RWPE1 (cell line): ENCODE data around the gene KRT80.

ENCODE experiments used
- CTCF ChIA-PET: fragments of 350-600 bp; sonication (Branson Sonifier 250); formaldehyde crosslinking; extraction: SDS; loops from one replicate; lab custom pipeline; 2021; lab: Yijun Ruan, JAX
- POLR2A ChIA-PET: fragments of 400-600 bp; formaldehyde crosslinking; extraction: SDS; loops from one replicate; lab custom pipeline; 2020; ENCODE audit warnings: antibody characterized with exemption; ENCODE audit not compliant: low non-redundant PET; lab: Yijun Ruan, JAX
- DNase-seq: peaks from one replicate; pipeline ENCODE4 v3.0.0; 2012; ENCODE audit warnings: low spot score
- H3K27ac ChIP-seq: fragments of 450-650 bp; 2 replicates; pipeline ENCODE4 v1.5.1; 2017
- CTCF ChIP-seq: fragments of 450-650 bp; conservative IDR thresholded peaks from 2 replicates; pipeline ENCODE4 v1.5.1; 2017; ENCODE audit warnings: low read depth, mild to moderate bottlenecking

Gene KRT80

GRCh38 chr12:52223406-52224039 lies 31.7 kb upstream of the KRT80 start:
- TF ChIP-seq CTCF: no peak
- ChIA-PET CTCF (interaction anchor here (1.9 kb wide), 1 partner anchor 10 kb away, joined by 7 read pairs; no protein-coding TSS in a partner anchor), POLR2A (no interaction called here)
- no peak for DNase-seq
- H3K27ac ChIP-seq: no peak overlapping the region

- ChIA-PET CTCF (interaction anchor here (0.6 to 1.6 kb wide), 3 partner anchors 9 to 219 kb away, joined by 3 to 4 read pairs (median 4); no protein-coding TSS in a partner anchor), POLR2A (no interaction called here)
- no peak for TF ChIP-seq CTCF
- no peak for DNase-seq
- H3K27ac ChIP-seq: no peak overlapping the region
Observed at GRCh38 chr12:52222692-52223091, 30.9 kb upstream of the KRT80 start.

GRCh38 chr12:52221912-52222457 lies 30.2 kb upstream of the KRT80 start:
- no peak for DNase-seq
- CTCF ChIA-PET: interaction anchor here (0.5 to 1.6 kb wide), 5 partner anchors 10 to 219 kb away, joined by 3 to 4 read pairs (median 3); no protein-coding TSS in a partner anchor
- POLR2A ChIA-PET: no interaction called here
- H3K27ac ChIP-seq: no peak overlapping the region
- no peak; the same call in 1 of the 2 replicates for TF ChIP-seq CTCF

GRCh38 chr12:52221070-52221781 lies 29.4 kb upstream of the KRT80 start:
- no peak overlapping the region for H3K27ac ChIP-seq

GRCh38 chr12:52220477-52220876 lies 28.7 kb upstream of the KRT80 start:
- no peak overlapping the region for H3K27ac ChIP-seq
- POLR2A ChIA-PET: no interaction called here
- DNase-seq: no peak
- CTCF ChIA-PET: interaction anchor here (0.7 to 1.3 kb wide), 3 partner anchors 8 to 77 kb away, joined by 3 to 4 read pairs (median 3); no protein-coding TSS in a partner anchor
- TF ChIP-seq CTCF: no peak

More at GRCh38 chr12:52221070-52221781, 29.4 kb upstream of the KRT80 start:
- CTCF ChIA-PET: interaction anchor here (0.5 to 1.6 kb wide), 6 partner anchors 9 to 78 kb away, joined by 3 to 4 read pairs (median 3); no protein-coding TSS in a partner anchor
- TF ChIP-seq CTCF: no peak
- POLR2A ChIA-PET: no interaction called here
- no peak for DNase-seq

GRCh38 chr12:52218001-52218400 lies 26.2 kb upstream of the KRT80 start:
- DNase-seq: no peak
- H3K27ac ChIP-seq: no peak overlapping the region
- TF ChIP-seq CTCF: no peak
- CTCF ChIA-PET: interaction anchor here (0.6 kb wide), 2 partner anchors 36 to 91 kb away, joined by 3 to 4 read pairs; no protein-coding TSS in a partner anchor
- POLR2A ChIA-PET: no interaction called here
